ENCODE measurements around the gene FNDC3A. TPM values are rescaled to one million over a fixed set of nuclear protein-coding genes. Genes with fewer than 3 reads are reported as not detected.

The FNDC3A gene
- total RNA-seq, 1 donor from 2014 or later = 18.4 TPM

GRCh38 chr13:49171359-49171758 is 195.6 kb downstream of the FNDC3A start:
- intact Hi-C loops (cut with DNase I) = no loop called here
- ATAC-seq (no peak), DNase-seq (ENCODE audit: missing footprints) (no peak)

- intact Hi-C loops (cut with DNase I) = no loop called here
- DNase-seq (ENCODE audit: missing footprints) = no peak
- ATAC-seq = no peak
Measured at GRCh38 chr13:49183672-49184325, 208.1 kb downstream of the FNDC3A start.

GRCh38 chr13:49184621-49185020 is 208.9 kb downstream of the FNDC3A start:
- intact Hi-C loops (cut with DNase I) = no loop called here
- DNase-seq (ENCODE audit: missing footprints) = no peak
- no peak for ATAC-seq

GRCh38 chr13:49185264-49185663 is 209.6 kb downstream of the FNDC3A start:
- intact Hi-C loops (cut with DNase I) = no loop called here
- ATAC-seq (no peak), DNase-seq (ENCODE audit: missing footprints) (no peak)

GRCh38 chr13:49190901-49191300 is 215.2 kb downstream of the FNDC3A start:
- ATAC-seq (no peak), DNase-seq (ENCODE audit: missing footprints) (no peak)
- intact Hi-C loops (cut with DNase I) = no loop called here

- ATAC-seq = no peak
- intact Hi-C loops (cut with DNase I) = no loop called here
- no peak for DNase-seq (ENCODE audit: missing footprints)
Measured at GRCh38 chr13:49206641-49207040, 230.9 kb downstream of the FNDC3A start.

GRCh38 chr13:49208619-49209018 is 232.9 kb downstream of the FNDC3A start:
- DNase-seq (ENCODE audit: missing footprints) = no peak
- intact Hi-C loops (cut with DNase I) = no loop called here
- no peak for ATAC-seq

- DNase-seq (ENCODE audit: missing footprints) (no peak), ATAC-seq (no peak)
- intact Hi-C loops (cut with DNase I) = no loop called here
Measured at GRCh38 chr13:49210114-49210513, 234.4 kb downstream of the FNDC3A start.

GRCh38 chr13:49210669-49211068 is 235.0 kb downstream of the FNDC3A start:
- ATAC-seq = no peak
- intact Hi-C loops (cut with DNase I) = no loop called here
- no peak for DNase-seq (ENCODE audit: missing footprints)

GRCh38 chr13:49213539-49213938 is 237.8 kb downstream of the FNDC3A start:
- intact Hi-C loops (cut with DNase I) = no loop called here
- DNase-seq (ENCODE audit: missing footprints) (no peak), ATAC-seq (no peak)

- DNase-seq (ENCODE audit: missing footprints) = no peak
- intact Hi-C loops (cut with DNase I) = no loop called here
- ATAC-seq = no peak
Measured at GRCh38 chr13:49213997-49214916, 238.5 kb downstream of the FNDC3A start.

GRCh38 chr13:49214917-49215376 is 239.2 kb downstream of the FNDC3A start:
- DNase-seq (ENCODE audit: missing footprints) (peak; percentile 77), ATAC-seq (peak; percentile 41)
- intact Hi-C loops (cut with DNase I) = no loop called here

- intact Hi-C loops (cut with DNase I) = no loop called here
- DNase-seq (ENCODE audit: missing footprints) (no peak), ATAC-seq (no peak)
Measured at GRCh38 chr13:49216334-49216733, 240.6 kb downstream of the FNDC3A start.

GRCh38 chr13:49217962-49218492 is 242.3 kb downstream of the FNDC3A start:
- ATAC-seq (no peak), DNase-seq (ENCODE audit: missing footprints) (no peak)
- intact Hi-C loops (cut with DNase I) = no loop called here

GRCh38 chr13:49218493-49219051 is 242.9 kb downstream of the FNDC3A start:
- DNase-seq (ENCODE audit: missing footprints) (no peak), ATAC-seq (no peak)
- intact Hi-C loops (cut with DNase I) = no loop called here

- no peak for DNase-seq (ENCODE audit: missing footprints)
- ATAC-seq = no peak
- intact Hi-C loops (cut with DNase I) = no loop called here
Measured at GRCh38 chr13:49219647-49220035, 243.9 kb downstream of the FNDC3A start.

- intact Hi-C loops (cut with DNase I) = no loop called here
- peak; percentile 74 for ATAC-seq
- peak; percentile 73 for DNase-seq (ENCODE audit: missing footprints)
Measured at GRCh38 chr13:49220036-49220855, 244.5 kb downstream of the FNDC3A start, which contains the start of gene MLNR. Gene MLNR, plus strand, starts transcription at chr13:49220338. Its CDS starts 0 bp downstream, at chr13:49220338.

GRCh38 chr13:49220856-49221589 is 245.3 kb downstream of the FNDC3A start:
- intact Hi-C loops (cut with DNase I) = no loop called here
- ATAC-seq (no peak), DNase-seq (ENCODE audit: missing footprints) (no peak)

All from Right ventricle myocardium inferior (tissue), 1 donor.